Prostate gland (tissue), 2 donors: ENCODE measurements around the gene PTBP3. TPM values are rescaled to one million over a fixed set of nuclear protein-coding genes. Genes with fewer than 3 reads are reported as not detected.
A peak's percentile ranks its signal among the peaks of the same experiment; 100 is the strongest.
"Not testable (repeated sequence)": the region's sequence is repeated elsewhere in the genome, so short reads cannot be mapped to it uniquely, and the experiment has no call there.

Experiments
- DNase-seq: peaks from one replicate; pipeline ENCODE4 v3.0.0-alpha.2; 2019; ENCODE audit warnings: low spot score
- H3K27ac ChIP-seq, 2 donors: fragments of 200-600 bp; sonication (generic); 2 replicates each; pipeline ENCODE4 v1.5.1; 2017 to 2019
- H3K27me3 ChIP-seq: fragments of 200-600 bp; sonication (generic); replicated peaks from 2 replicates; pipeline ENCODE4 v1.5.1; 2019; ENCODE audit not compliant: insufficient read depth
- H3K36me3 ChIP-seq, 2 donors: fragments of 200-600 bp; sonication (generic); 1 replicate in 1 of 2; 2 replicates in 1 of 2; pipeline versions ENCODE4 v1.5.1 to v1.8.1; 2017 to 2019
- H3K4me1 ChIP-seq: fragments of 200-600 bp; sonication (generic); replicated peaks from 2 replicates; pipeline ENCODE4 v1.5.1; 2019
- H3K4me3 ChIP-seq, 2 donors: fragments of 200-600 bp; sonication (generic); 2 replicates each; pipeline ENCODE4 v1.5.1; 2017 to 2019
- H3K9me3 ChIP-seq: fragments of 200-600 bp; sonication (generic); 2 replicates; pipeline ENCODE4 v1.5.1; 2017
- CTCF ChIP-seq, 4 experiments: fragments of 200-600 bp in 2 of 4; fragments of 450-650 bp in 2 of 4; sonication (generic) in 2 of 4; IDR thresholded peaks; 1 replicate in 3 of 4; 2 replicates in 1 of 4; pipeline ENCODE4 v1.5.1; 2016 to 2019; ENCODE audit warnings: antibody characterized with exemption in 4 of 4, mild to moderate bottlenecking in 2 of 4, moderate library complexity in 2 of 4
- POLR2A ChIP-seq: fragments of 450-650 bp; IDR thresholded peaks from one replicate; pipeline ENCODE4 v1.6.1; 2016; ENCODE audit warnings: antibody characterized with exemption, mild to moderate bottlenecking
- POLR2AphosphoS5 ChIP-seq: sonication (generic); formaldehyde crosslinking; IDR thresholded peaks from one replicate; pipeline ENCODE4 v1.6.1; 2017; ENCODE audit warnings: antibody characterized with exemption
- WGBS: methylation state at CpG from one replicate; pipeline ENCODE4 v1.1.5; 2018; 5-methylcytosine and 5-hydroxymethylcytosine counted together
- intact Hi-C: fragments of 100-400 bp; cut with DNase I; formaldehyde crosslinking; loops from one replicate; pipeline ENCODE4 v1.14.2; 2022
- total RNA-seq, 2 donors: library from RNA; depleted of rRNA; stranded (reverse); fragments of >200 nt; gene quantifications; one replicate each; pipeline ENCODE4 v1.1.0, GENCODE V29; 2016

PTBP3 gene
- total RNA-seq, 2 donors from 2014 or later, result 56.6 to 140 TPM

- intact Hi-C loops, result no loop called here
- no peaks in the 10 kb centered on the region for H3K4me1 ChIP-seq
- no peak for TF ChIP-seq POLR2A
- no peak for TF ChIP-seq CTCF (IDR thresholded peaks at IDR 0.05)
- TF ChIP-seq POLR2AphosphoS5, result no peak
Observed at GRCh38 chr9:112367465-112367864, 34.0 kb upstream of the PTBP3 start.

GRCh38 chr9:112366591-112366990 lies 33.2 kb upstream of the PTBP3 start:
- H3K4me1 ChIP-seq, result no peaks in the 10 kb centered on the region
- no peak overlapping the region for H3K4me3 ChIP-seq
- intact Hi-C loops, result no loop called here
- TF ChIP-seq CTCF (IDR thresholded peaks at IDR 0.05) (no peak), POLR2AphosphoS5 (no peak), POLR2A (no peak)
- H3K9me3 ChIP-seq, result no peaks in the 10 kb centered on the region
- 82% methylated on average over 3 of the region's 3 CpGs for WGBS
- no peak overlapping the region for H3K27ac ChIP-seq
- no peaks in the 10 kb centered on the region for H3K27me3 ChIP-seq
- H3K36me3 ChIP-seq, result no peaks in the 10 kb centered on the region
- no peak for DNase-seq

More at GRCh38 chr9:112367465-112367864, 34.0 kb upstream of the PTBP3 start:
- no peaks in the 10 kb centered on the region for H3K36me3 ChIP-seq
- H3K27ac ChIP-seq, result no peak overlapping the region
- DNase-seq, result no peak
- no peaks in the 10 kb centered on the region for H3K9me3 ChIP-seq
- H3K27me3 ChIP-seq, result no peaks in the 10 kb centered on the region
- H3K4me3 ChIP-seq, result no peak overlapping the region

GRCh38 chr9:112365257-112365656 lies 31.8 kb upstream of the PTBP3 start:
- DNase-seq, intact Hi-C loops, H3K4me3 ChIP-seq, H3K36me3 ChIP-seq, H3K4me1 ChIP-seq, H3K27me3 ChIP-seq, H3K9me3 ChIP-seq, H3K27ac ChIP-seq: not testable (repeated sequence)
- WGBS, result 99% methylated on average over 3 of the region's 3 CpGs

- intact Hi-C loops, result loop anchor here (5.0 kb wide), 1 partner anchor 607 kb away; no protein-coding TSS in a partner anchor
- Histone ChIP-seq H3K27me3 (no peaks in the 10 kb centered on the region), H3K4me3 (no peak overlapping the region), H3K4me1 (no peaks in the 10 kb centered on the region), H3K9me3 (no peaks in the 10 kb centered on the region), H3K27ac (no peak overlapping the region), H3K36me3 (no peaks in the 10 kb centered on the region)
- DNase-seq, result no peak
- TF ChIP-seq POLR2A (no peak), POLR2AphosphoS5 (no peak), CTCF (IDR thresholded peaks at IDR 0.05) (no peak)
- 61% methylated on average over 3 of the region's 3 CpGs for WGBS
Observed at GRCh38 chr9:112364761-112365160, 31.3 kb upstream of the PTBP3 start.

- Histone ChIP-seq H3K9me3 (no peaks in the 10 kb centered on the region), H3K27me3 (no peaks in the 10 kb centered on the region), H3K27ac (no peak overlapping the region), H3K4me1 (no peaks in the 10 kb centered on the region), H3K4me3 (no peak overlapping the region), H3K36me3 (no peaks in the 10 kb centered on the region)
- TF ChIP-seq POLR2AphosphoS5 (no peak), CTCF (IDR thresholded peaks at IDR 0.05) (peak in 3 of 4 experiments; percentile 67 to 85 (median 74))
- 8% methylated on average over 4 of the region's 4 CpGs for WGBS
- intact Hi-C loops, result loop anchor here (2.0 to 5.0 kb wide), 2 partner anchors 263 to 604 kb away; no protein-coding TSS in a partner anchor
- DNase-seq, result peak; percentile 20
Observed at GRCh38 chr9:112361601-112362000, 28.2 kb upstream of the PTBP3 start.
